GM13977 (cell line): Measurements from ENCODE around the gene MRC1.

ENCODE experiments used
- DNase-seq: peaks from one replicate; pipeline ENCODE4 v3.0.0; 2012; ENCODE audit warnings: low spot score
- CTCF ChIP-seq: IDR thresholded peaks from 2 replicates; pipeline ENCODE4 v1.5.1; 2012; ENCODE audit warnings: mild to moderate bottlenecking, control low read depth; ENCODE audit not compliant: insufficient read depth; ENCODE audit errors: extremely low read depth, missing control alignments
- in situ Hi-C: fragments of 300-500 bp; cut with MboI; formaldehyde crosslinking; loops from one replicate; pipeline ENCODE4 v1.12.0; 2022; ENCODE audit warnings: low sequenced_read_pairs, low pct_unique_long_range_greater_than_20kb, mixed read lengths, inconsistent platforms; ENCODE audit not compliant: unreplicated experiment

Gene MRC1

GRCh38 chr10:17873946-17874345 lies 64.8 kb downstream of the MRC1 start:
- no peak for TF ChIP-seq CTCF
- no peak for DNase-seq
- in situ Hi-C loops = no loop called here

GRCh38 chr10:17877121-17877520 lies 68.0 kb downstream of the MRC1 start:
- no peak for TF ChIP-seq CTCF
- in situ Hi-C loops = no loop called here
- DNase-seq = no peak

GRCh38 chr10:17878896-17879295 lies 69.7 kb downstream of the MRC1 start:
- TF ChIP-seq CTCF = no peak
- no peak for DNase-seq
- in situ Hi-C loops = no loop called here

- no peak for TF ChIP-seq CTCF
- DNase-seq = no peak
- in situ Hi-C loops = no loop called here
Observed at GRCh38 chr10:17880601-17881000, 71.5 kb downstream of the MRC1 start.

GRCh38 chr10:17882557-17882956 lies 73.4 kb downstream of the MRC1 start:
- in situ Hi-C loops = no loop called here
- no peak for TF ChIP-seq CTCF
- DNase-seq = no peak

GRCh38 chr10:17883621-17884020 lies 74.5 kb downstream of the MRC1 start:
- DNase-seq = no peak
- in situ Hi-C loops = no loop called here
- TF ChIP-seq CTCF = no peak

GRCh38 chr10:17888189-17888588 lies 79.0 kb downstream of the MRC1 start:
- in situ Hi-C loops = no loop called here
- no peak for TF ChIP-seq CTCF
- DNase-seq = no peak
